GM18498 (cell line): ENCODE data around the gene RNU1-2.
A peak's percentile ranks its signal among the peaks of the same experiment; 100 is the strongest.
"Not testable (repeated sequence)": the region's sequence is repeated elsewhere in the genome, so short reads cannot be mapped to it uniquely, and the experiment has no call there.

Experiments
- ATAC-seq: cut with Tn5 transposase; IDR thresholded peaks from one replicate; pipeline ENCODE4 v1.9.1; 2021; ENCODE audit warnings: mild to moderate bottlenecking, moderate library complexity; ENCODE audit not compliant: unreplicated experiment

The RNU1-2 gene

DNA sequence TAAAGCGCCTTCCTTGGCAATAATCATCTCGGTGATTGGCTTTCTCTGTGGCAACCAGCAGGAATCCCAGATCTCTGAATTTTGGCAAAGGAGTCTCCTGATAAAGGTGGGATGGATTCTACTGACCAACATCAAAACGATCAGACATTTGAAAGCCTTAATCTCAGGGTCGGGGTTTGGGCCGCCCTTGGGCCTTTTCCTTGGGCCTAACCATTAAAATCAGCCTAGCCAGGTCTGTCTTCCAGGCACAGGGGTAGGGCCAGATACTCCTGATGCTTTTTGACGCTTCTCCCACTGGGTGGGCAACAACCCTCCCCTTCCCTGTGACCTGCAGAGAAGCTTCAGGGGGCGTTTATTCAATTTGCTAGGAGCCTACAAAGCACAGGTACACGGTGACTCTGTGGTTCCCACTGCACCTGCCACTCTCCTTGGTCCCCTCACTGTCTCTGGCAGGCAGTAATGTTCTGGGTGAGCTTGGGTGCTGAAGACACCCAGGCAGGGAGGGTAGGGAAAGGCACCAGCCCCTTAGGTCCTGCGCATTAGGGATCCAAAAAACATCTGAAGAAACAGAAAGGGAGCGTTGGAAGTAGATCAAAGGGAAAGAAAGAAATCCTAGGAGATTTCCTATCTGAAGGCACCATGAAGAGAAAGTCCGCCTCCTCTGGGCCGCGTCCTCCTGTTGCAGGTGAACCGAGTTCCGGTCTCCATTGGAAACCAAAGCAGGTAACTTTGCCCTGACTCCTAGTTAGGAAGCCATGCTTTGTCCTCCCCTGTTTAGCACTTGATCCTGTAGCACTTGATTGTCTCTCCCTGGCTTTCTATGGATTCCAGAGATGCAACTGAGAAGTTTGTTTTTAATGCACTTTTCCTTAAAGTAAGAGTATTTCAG is 12.3 kb downstream of the RNU1-2 start:
- ATAC-seq = no peak

DNA sequence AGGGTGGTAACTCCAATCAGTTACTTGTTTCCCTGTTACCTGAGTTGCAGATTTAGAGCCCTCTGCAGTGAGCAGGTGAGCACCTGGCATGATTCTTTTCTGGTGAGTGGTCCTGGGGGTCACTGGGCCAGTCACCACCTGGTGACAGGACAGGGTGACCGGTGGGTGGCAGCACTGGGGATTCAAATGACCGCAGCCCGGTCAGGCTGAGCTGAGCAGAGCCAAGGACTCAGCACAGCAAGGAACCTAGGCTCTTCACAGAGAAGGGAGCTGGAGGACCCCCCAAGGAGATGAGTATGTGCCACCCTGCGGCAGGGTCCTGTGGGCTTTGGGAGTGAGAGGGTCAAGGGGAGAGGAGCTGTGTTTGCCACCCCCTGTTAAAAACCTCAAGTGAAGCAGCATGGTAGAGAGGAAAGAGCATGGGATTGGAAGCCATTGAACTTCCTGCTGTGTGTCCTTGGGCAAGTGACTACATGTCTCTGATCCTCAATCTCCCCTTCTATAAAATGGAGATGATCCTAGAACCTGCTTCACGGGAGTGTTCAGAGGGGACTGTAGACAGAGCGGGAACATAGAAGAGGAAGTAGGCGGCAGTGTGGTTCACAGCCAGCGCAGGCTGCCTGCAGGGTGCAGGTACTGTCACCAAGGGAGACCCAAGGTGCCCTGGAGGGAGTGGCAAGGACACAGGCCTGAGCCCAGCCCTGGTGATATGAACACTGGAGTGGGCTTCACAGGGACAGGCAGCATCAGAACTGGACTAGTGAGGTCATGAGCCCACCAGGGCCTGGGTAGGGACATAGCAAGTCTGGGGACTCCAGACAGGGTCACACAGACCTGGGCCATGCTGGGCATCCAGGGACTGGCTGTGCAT is 16.3 kb downstream of the RNU1-2 start:
- ATAC-seq = not testable (repeated sequence)

DNA sequence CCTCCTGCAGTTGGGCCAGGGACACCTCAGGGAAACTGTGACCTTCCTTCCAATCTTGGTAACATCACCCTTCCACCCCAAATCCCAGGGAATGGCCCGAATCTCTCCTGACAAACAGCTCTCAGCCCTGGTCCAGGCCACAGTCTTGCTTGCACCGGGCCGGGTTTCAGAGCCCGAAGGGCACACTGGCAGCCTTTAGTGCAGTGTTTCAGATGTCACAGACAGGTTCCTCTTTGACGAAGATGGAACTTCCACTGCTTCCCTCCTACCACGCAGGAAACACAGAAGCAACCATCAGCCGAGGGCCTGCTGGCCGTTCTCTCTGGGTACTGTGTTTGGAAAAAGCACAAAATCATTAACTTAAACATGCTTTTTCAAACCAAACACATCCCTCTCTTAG is 17.0 kb downstream of the RNU1-2 start:
- not testable (repeated sequence) for ATAC-seq

DNA sequence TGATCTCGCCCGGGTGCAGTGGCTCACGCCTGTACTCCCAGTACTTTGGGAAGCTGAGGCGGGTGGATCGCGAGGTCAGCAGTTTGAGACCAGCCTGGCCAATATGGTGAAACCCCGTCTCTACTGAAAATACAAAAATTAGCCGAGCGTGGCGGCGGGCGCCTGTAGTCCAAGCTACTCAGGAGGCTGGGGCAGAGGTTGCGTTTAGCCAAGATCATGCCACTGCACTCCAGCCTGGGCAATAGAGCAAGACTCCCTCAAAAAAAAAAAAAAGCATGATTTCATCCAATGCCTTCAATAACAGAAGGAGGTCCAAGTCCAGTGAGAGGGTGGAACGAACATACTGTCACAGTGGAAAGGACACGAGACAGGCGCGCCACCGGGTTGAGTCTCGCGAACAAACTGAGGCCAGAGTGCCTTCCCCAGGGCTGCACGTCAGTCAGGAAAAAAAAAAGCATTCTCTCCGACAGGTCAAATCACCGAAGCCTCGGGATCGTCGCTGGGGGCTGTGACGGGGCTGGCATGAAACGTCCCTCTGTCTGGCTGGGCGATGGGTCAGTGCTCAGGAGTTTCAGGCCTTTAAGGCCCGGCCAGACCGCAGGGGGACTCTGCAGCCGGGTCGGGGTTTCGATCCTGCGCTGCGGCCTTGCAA is 17.5 kb downstream of the RNU1-2 start:
- no peak for ATAC-seq

DNA sequence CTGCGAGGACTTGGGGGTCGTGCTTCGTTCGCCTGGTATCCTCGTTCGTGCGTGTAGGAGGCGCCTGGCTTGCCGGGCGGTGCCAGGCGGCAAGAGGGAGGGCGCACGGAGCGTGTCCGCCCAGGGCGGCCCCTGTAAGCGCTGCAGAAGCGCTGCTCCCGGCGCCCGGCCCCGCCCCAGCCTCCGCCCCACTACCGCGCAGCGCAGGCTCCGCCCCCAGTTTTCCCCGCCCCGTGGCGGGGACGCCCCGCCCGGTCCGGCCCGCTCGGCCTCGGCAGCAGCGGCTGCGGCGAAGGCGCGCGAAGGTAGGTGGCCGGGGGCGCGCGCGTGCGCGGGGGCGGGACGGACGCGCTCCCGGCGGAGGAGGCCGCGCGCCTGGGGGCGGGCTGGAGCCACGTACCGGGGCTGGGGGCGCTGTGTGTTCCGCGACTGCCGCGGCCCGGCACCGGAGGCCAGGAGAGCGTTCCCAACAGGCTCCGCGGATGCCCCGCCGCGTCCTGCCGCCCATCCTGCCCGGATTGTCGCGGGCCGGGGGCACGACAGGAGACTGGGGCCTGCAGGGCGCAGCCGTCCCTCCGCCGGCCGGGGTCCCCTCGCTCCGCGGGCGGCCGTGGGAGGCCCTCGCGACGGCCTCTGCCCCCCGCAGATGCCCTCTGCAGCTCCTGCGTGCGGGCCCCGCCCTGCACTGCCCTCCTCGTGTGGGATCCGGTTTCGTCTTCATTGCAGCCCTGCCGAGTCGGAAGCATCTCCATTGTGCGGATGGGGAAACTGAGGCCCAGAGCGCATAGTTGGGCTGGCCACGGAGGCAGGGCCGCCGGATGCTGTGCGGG is 18.3 kb downstream of the RNU1-2 start:
- peak; percentile 92 for ATAC-seq

DNA sequence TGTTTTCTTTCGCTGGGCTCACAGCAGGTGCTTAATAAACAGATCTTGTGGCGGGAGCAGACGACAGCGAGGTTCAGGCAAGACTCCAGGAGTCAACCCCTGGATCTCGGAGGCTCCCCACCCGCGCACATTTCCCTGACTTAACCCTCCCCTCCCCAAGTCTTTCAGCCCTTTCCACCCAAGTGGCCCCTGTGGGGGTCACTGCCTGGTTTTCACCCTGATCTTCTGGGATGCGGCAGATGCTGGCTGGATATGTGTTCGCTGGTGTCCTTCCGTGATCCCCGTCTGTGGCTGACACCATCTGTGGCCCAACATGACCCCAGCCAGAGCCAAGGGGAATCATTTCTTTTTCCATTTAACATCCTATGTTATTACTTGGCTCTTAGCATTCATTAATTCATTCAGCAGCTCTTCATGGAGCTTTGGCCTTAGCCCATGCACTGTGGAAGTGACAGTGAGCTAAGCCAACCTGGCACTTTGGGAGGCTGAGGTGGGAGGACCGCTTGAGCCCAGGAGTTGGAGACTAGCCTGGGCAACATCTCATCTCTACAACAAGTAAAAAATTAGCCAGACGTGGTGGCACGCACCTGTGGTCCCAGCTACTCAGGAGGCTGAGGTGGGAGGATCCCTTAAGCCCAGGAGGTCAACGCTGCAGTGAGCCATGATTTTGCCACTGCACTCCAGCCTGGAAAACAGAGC is 19.3 kb downstream of the RNU1-2 start:
- ATAC-seq = not testable (repeated sequence)

DNA sequence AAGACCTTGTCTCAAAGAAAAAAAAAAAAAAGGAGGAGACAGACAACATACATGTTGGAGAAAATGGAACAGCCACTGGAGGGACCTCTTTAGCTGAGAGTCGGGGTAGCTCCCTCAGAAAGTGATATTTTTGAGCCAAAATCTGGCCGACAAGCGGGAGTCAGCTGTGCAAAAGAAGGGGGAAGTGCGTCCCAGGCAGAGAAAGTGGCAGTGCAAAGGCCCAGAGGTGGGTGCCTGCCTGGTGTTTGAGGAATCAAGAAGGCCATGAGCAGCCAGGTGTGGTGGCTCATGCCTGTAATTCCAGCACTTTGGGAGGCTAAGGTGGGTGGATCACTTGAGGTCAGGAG is 19.8 kb downstream of the RNU1-2 start:
- no peak for ATAC-seq

DNA sequence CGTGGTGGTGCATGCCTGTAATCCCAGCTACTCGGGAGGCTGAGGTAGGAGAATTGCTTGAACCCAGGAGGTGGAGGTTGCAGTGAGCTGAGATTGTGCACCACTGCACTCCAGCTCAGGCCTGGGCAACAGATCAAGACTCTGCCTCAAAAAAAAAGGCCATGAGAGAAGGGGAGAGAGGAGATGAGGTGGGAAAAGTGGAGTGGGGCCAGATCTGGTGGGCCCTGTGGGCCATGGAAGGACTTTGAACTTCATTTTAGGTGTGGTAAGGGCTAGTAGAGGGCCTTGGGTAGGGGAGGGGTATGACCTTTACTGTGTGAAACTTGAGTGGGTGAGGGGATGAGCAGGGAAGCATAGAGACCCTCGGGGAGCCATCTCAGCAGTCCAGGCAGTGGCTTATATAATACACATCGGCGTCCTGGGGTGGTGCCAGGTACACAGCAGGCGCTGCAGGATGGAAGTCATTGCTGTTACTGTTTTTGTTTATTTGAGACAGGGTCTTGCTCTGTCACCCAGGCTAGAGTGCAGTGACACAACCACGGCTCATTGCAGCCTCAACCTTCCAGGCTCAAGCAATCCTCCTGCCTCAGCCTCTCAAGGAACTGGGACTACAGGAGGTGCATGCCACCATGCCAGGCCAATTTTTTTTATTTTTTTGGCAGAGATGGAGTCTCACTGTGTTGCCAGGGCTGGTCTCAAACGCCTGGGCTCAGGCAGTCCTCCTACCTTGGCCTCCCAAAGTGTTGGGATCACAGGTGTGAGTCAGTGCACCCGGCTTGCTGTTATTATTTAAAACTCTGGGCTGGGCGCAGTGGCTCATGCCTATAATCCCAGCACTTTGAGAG is 20.5 kb downstream of the RNU1-2 start:
- ATAC-seq = not testable (repeated sequence)

DNA sequence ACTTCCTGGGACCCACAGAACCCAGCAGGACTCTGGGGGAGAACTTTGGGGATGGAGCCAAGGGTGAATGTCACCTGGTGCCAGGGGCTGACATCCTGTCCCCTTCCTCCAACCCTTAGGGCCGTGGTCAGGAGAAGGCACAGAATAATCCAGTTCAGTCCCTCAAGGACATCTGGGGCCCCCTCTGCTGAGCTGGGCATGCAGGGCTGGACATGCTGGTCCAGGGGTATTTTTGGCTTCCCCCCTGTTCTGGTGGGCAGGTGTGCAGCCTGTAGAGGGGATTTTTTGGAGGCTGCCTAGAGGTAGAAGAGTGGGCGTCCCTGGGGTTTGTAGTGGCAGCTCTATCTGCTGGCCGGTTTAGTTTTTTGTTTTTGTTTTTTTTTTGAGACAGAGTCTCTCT is 22.6 kb downstream of the RNU1-2 start:
- no peak for ATAC-seq

DNA sequence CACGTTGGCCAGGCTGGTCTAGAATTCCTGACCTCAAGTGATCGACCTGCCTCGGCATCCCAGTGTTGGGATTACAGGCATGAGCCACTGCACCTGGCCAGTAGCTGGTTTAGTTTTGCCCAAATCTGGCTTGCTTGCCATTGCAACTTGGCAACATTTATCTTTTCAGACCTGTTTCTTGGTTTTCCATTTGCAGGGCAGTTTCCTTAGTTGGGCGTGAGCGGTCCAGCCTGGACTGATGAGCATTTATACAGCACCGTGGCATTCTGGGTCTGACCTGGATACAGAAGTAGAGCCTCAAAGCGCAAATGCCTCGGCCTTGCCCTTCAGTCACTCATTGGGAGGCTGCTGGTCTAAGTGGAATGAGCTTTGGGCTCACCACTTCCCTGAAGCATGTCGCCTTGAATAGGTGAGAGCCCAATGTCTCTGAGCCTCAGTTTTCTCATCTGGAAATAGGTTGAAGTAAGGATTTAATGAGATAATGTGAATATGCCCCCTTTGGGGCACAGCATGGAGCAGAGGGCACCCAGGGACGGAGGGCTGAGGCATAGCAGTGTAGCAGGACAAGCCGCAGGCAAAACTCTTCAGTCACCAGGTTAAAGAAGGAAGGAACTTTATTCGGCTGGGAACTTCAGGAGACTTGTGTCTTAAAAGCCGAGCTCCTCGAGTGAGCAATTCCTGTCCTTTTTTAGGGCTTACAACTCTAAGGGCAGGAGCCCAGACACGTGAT is 23.3 kb downstream of the RNU1-2 start:
- not testable (repeated sequence) for ATAC-seq

DNA sequence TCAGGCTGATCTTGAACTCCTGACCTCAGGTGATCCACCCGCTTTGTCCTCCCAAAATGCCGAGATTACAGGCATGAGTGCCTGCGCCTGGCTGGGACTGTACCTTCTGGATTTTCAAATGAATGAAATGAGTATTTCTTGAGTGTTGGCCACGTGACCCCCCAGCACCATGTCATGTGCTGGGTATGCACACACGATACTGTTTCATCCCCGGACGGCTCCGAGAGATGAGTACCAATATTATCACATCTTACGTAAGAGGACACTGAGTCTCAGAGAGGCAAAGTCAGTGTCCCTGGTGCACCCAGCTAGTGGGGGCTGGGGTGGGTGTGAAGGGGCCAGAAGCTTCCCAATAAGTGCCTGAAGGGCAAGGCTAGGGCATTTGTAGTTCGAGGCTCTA is 25.2 kb downstream of the RNU1-2 start:
- ATAC-seq = no peak

DNA sequence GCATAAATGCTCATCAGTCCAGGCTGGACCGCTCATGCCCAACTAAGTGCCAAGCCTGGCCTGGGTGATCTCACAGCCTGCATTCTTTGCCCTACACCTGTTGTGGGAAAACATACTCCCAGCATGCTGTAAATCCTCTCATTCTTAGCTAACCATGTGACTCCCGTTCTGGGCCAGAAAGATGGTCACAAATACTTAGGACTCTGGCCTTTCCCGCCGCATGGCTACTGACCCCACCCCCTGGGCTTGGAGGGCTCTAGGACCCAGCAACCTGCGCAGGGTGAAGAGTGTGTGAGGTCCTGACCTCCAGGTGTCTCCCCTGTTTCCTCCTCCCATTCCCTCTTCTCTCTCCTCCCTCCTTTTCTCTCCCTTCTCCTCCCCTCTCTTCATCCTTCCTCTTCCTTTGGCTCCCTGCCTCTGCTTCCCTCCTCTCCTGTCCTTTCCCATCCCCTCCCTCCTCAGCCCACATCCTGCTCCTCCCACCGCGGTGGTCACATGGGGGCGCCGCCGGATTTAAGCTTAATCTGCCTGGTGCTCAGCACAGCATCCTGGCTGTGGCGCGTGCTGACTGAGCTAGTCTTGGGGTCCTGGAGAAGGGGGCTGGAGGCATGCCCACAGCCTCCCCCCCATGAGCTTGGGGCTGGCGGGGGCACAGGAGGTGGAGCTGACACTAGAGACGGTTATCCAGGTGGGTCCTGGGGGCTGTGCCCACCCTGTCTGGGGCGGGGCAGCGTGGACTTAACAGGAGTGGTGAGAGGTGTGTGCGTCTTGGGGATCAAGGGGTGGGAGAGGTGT is 25.8 kb downstream of the RNU1-2 start, which contains the start of gene CROCC:
CROCC (plus strand) TSS at position 541 of the 795 bp plus-strand sequence; CDS start at position 629, 88 bp downstream.
- ATAC-seq = no peak

DNA sequence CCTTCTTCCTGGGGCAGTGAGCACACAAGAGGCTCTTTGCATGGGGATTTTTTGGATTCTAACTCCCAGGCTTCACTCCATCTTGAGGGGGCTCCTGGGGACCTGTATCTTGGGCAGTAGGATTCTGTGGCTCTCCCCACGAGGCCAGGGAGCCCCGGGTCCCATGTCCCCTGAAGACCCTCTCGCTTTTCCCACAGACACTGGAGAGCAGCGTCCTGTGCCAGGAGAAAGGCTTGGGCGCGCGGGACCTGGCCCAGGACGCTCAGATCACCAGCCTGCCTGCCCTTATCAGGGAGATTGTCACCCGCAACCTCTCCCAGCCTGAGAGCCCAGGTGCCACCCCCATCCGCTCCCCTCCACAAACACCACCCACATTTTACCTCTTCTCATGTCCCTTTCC is 26.7 kb downstream of the RNU1-2 start:
- ATAC-seq = no peak

DNA sequence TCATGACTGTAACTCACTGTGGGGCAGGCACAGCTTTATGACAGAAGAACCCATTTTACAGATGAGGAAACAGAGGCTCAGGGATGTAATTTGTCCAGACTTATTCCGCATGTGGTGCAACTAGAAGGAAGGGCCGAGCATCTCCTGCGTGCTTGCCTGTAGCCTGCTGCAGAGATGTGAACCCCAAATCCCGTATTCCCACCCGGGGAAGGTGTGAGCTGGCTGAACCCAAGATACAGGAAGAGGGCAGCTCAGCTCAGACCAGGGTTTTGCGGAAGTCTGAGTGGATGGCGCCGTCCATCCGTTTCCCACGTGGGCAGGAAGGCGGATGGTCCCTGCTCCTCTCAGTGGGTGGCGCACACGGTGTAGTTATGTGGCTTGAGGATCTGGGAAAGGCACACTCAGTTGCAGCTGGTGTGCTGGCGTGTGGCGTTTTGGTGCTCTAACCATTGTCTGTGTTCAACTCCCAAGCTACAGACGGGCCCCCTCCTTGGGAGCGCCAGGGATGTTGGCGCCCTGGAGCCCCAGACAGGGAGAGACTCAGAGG is 27.2 kb downstream of the RNU1-2 start:
- no peak for ATAC-seq

DNA sequence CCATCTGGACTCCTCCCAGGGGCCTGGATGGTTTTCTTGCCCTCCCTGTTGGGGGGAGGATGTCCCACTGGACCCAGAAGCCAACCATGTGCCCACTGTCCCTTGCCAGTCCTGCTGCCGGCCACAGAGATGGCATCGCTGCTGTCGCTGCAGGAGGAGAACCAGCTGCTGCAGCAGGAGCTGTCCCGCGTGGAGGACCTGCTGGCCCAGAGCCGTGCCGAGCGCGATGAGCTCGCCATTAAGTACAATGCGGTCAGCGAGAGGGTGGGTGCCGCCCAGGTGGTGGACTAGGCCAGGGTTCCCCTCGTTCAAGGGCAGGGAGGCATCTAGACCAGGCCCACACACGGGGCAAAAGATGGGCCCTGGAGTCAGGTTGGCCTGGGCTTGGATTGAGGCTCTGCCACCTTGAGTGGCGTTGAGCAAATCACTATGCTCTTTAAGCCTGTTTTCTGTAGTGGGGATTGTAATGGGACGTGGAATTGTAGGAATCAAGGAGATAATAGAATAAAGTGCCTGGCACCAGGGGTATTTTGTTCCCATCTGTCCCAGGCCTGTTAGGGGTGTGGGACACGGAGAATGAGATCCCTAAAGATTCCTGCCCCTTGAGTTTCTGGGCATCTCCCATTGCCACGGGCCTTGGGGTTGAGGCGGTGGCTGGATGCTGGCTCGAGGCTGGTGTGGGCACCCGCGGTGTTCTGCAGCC is 28.6 kb downstream of the RNU1-2 start:
- ATAC-seq = no peak

DNA sequence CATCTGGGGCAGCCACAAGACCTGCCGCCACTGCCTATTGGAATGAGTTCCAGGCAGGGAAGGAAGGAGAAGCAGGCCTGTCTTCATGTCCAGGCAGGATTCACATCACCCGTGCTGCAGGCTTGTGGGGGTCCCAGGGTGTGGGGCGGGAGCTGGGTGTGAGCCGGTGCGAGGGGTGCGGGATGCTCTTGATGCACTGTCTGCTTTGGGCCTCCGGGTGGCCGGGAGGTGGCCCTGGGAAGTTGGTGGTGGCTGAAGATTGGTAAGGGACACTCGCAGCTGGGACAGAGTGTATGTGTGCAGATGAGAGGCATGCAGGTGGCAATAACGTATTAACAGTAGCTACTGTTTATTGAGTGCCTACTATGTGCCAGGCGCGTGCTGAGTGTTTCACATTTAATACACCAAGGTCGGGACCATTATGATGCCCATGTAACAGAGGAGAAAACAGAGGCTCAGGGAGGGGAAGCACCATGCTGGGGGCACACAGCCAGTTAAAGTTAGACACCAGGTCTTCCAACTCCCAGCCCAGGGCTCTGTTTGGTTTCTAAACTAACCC is 29.2 kb downstream of the RNU1-2 start:
- no peak for ATAC-seq
